CD4-positive, CD25-positive, alpha-beta regulatory T cell (primary cell): ENCODE data around the gene POU4F3. TPM values are rescaled to one million over a fixed set of nuclear protein-coding genes. Genes with fewer than 3 reads are reported as not detected.

Experiments used
- ATAC-seq, 2 donors: fragments of 150-1000 bp; cut with Tn5 transposase; one replicate each; pipeline ENCODE4 v1.10.0; 2021; ENCODE audit warnings: low read depth in 2 of 2, moderate number of reproducible peaks in 2 of 2, moderate library complexity in 1 of 2
- DNase-seq, 3 donors: peaks; one replicate each; pipeline versions ENCODE4 v3.0.0 to v3.0.0-alpha.2; 2012 to 2022; ENCODE audit warnings: mixed read lengths in 1 of 3
- H3K27ac ChIP-seq: one replicate; pipeline ENCODE4 v1.7.0; 2013; ENCODE audit warnings: mild to moderate bottlenecking, low read length; ENCODE audit not compliant: insufficient read depth, poor library complexity, severe bottlenecking
- H3K27me3 ChIP-seq: one replicate; pipeline ENCODE4 v1.7.0; 2013; ENCODE audit warnings: low read length; ENCODE audit not compliant: control insufficient read depth, insufficient read depth
- H3K36me3 ChIP-seq: one replicate; pipeline ENCODE4 v1.7.0; 2013; ENCODE audit warnings: mild to moderate bottlenecking, low read length, moderate library complexity; ENCODE audit not compliant: control insufficient read depth, insufficient read depth
- H3K4me1 ChIP-seq: 2 replicates; pipeline ENCODE4 v1.7.0; 2013; ENCODE audit warnings: mild to moderate bottlenecking, low read length; ENCODE audit not compliant: insufficient read depth, control insufficient read depth, poor library complexity, severe bottlenecking
- H3K4me3 ChIP-seq: one replicate; pipeline ENCODE4 v1.7.0; 2013; ENCODE audit warnings: low read depth, mild to moderate bottlenecking, low read length, moderate library complexity
- H3K9me3 ChIP-seq, 2 experiments: 1 replicate in 1 of 2; 2 replicates in 1 of 2; pipeline ENCODE4 v1.7.0; 2013; ENCODE audit warnings: low read length in 2 of 2, mild to moderate bottlenecking in 1 of 2, moderate library complexity in 1 of 2; ENCODE audit not compliant: control insufficient read depth in 2 of 2
- H3K27ac Mint-ChIP-seq, 3 donors: one replicate each; pipeline ENCODE4 v1.8.0; 2020 to 2022; ENCODE audit warnings: mild to moderate bottlenecking in 3 of 3, mixed read lengths in 3 of 3, moderate library complexity in 2 of 3
- H3K27me3 Mint-ChIP-seq: one replicate; pipeline ENCODE4 v1.8.0; 2022; ENCODE audit warnings: mild to moderate bottlenecking, mixed read lengths
- H3K36me3 Mint-ChIP-seq: one replicate; pipeline ENCODE4 v1.8.0; 2020; ENCODE audit warnings: mixed read lengths
- H3K4me1 Mint-ChIP-seq, 4 donors: one replicate each; pipeline ENCODE4 v1.8.0; 2020 to 2022; ENCODE audit warnings: mixed read lengths in 4 of 4, mild to moderate bottlenecking in 1 of 4
- H3K4me3 Mint-ChIP-seq, 4 donors: one replicate each; pipeline ENCODE4 v1.8.0; 2020 to 2022; ENCODE audit warnings: mild to moderate bottlenecking in 4 of 4, mixed read lengths in 4 of 4, moderate library complexity in 3 of 4
- H3K9me3 Mint-ChIP-seq, 7 donors: one replicate each; pipeline ENCODE4 v1.8.0; 2020 to 2022; ENCODE audit warnings: mixed read lengths in 7 of 7, mild to moderate bottlenecking in 3 of 7, moderate library complexity in 2 of 7
- polyA plus RNA-seq, 4 donors: library from polyadenylated mRNA; unstranded; fragments of 300-500 nt; fragmentation: Illumina TruSeq; gene quantifications; one replicate each; pipeline ENCODE4 v1.2.3, GENCODE V29; 2021
- total RNA-seq: library from RNA; stranded (reverse); gene quantifications from one replicate; pipeline ENCODE4 v1.2.3, GENCODE V29; 2022

Gene POU4F3
- total and polyA plus RNA-seq, 5 donors from 2014 or later: 0.30 TPM; not detected in 4

DNA sequence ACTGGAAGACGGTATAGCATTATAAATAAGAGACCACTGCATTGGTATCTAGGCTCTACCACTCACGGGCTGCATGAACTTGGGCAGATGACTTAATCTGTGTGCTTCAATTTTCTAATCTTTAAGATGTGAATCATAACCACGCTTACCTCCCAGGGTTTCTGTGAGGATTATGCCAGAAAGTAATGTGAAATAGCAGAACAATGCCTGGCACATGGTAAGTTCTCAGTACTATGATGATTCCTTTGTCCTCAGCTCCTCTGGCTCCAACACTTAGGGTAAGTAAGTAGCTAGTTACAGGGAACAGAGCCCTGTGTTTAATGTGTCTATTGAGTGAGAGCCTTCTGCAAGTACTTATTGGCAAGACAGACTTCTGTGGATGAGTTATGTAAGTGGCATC is 31.1 kb downstream of the POU4F3 start:
- ATAC-seq (no peak), DNase-seq (no peak)
- H3K4me1 Mint-ChIP-seq: no peaks in the 10 kb centered on the region
- H3K9me3 Mint-ChIP-seq: no peaks in the 10 kb centered on the region
- H3K27me3 Mint-ChIP-seq: peaks cover 29% of the 10 kb centered on the region
- Histone ChIP-seq H3K9me3 (no peaks in the 10 kb centered on the region), H3K36me3 (no peaks in the 10 kb centered on the region), H3K27me3 (peaks cover 4% of the 10 kb centered on the region), H3K4me3 (no peak overlapping the region), H3K4me1 (no peaks in the 10 kb centered on the region), H3K27ac (no peak overlapping the region)
- no peak overlapping the region for H3K27ac Mint-ChIP-seq
- H3K4me3 Mint-ChIP-seq: no peak overlapping the region
- no peaks in the 10 kb centered on the region for H3K36me3 Mint-ChIP-seq

GRCh38 chr5:146376821-146377220 is 38.2 kb downstream of the POU4F3 start:
- H3K27me3 ChIP-seq: no peaks in the 10 kb centered on the region
- Mint-ChIP-seq H3K4me3 (no peak overlapping the region), H3K27me3 (peaks cover 19% of the 10 kb centered on the region), H3K4me1 (no peaks in the 10 kb centered on the region), H3K36me3 (no peaks in the 10 kb centered on the region), H3K27ac (no peak overlapping the region), H3K9me3 (peaks cover 0 to 5% (median 0%) of the 10 kb centered on the region in 7 donors)
- ATAC-seq (no peak), DNase-seq (no peak)
- no peaks in the 10 kb centered on the region for H3K4me1 ChIP-seq
- no peak overlapping the region for H3K4me3 ChIP-seq
- H3K36me3 ChIP-seq: no peaks in the 10 kb centered on the region
- H3K9me3 ChIP-seq: peaks cover 0 to 2% of the 10 kb centered on the region in 2 experiments
- no peak overlapping the region for H3K27ac ChIP-seq

- H3K9me3 Mint-ChIP-seq: peaks cover 0 to 5% (median 0%) of the 10 kb centered on the region in 7 donors
- H3K4me1 ChIP-seq: no peaks in the 10 kb centered on the region
- H3K4me3 Mint-ChIP-seq: no peak overlapping the region
Measured at GRCh38 chr5:146378986-146379385, 40.3 kb downstream of the POU4F3 start.

GRCh38 chr5:146380714-146381113 is 42.1 kb downstream of the POU4F3 start:
- Histone ChIP-seq H3K27ac (no peak overlapping the region), H3K4me1 (no peaks in the 10 kb centered on the region), H3K4me3 (no peak overlapping the region), H3K9me3 (peaks cover 0 to 2% of the 10 kb centered on the region in 2 experiments), H3K27me3 (no peaks in the 10 kb centered on the region), H3K36me3 (no peaks in the 10 kb centered on the region)
- Mint-ChIP-seq H3K36me3 (no peaks in the 10 kb centered on the region), H3K4me3 (no peak overlapping the region), H3K9me3 (peaks cover 0 to 5% (median 0%) of the 10 kb centered on the region in 7 donors), H3K4me1 (no peaks in the 10 kb centered on the region), H3K27me3 (peaks cover 21% of the 10 kb centered on the region), H3K27ac (no peak overlapping the region)
- ATAC-seq (no peak), DNase-seq (no peak)

More at GRCh38 chr5:146378986-146379385, 40.3 kb downstream of the POU4F3 start:
- Histone ChIP-seq H3K27me3 (no peaks in the 10 kb centered on the region), H3K9me3 (peaks cover 0 to 2% of the 10 kb centered on the region in 2 experiments), H3K4me3 (no peak overlapping the region), H3K27ac (no peak overlapping the region), H3K36me3 (no peaks in the 10 kb centered on the region)
- peaks cover 21% of the 10 kb centered on the region for H3K27me3 Mint-ChIP-seq
- no peak overlapping the region for H3K27ac Mint-ChIP-seq
- no peak for DNase-seq
- no peak for ATAC-seq
- H3K4me1 Mint-ChIP-seq: no peaks in the 10 kb centered on the region
- no peaks in the 10 kb centered on the region for H3K36me3 Mint-ChIP-seq

DNA sequence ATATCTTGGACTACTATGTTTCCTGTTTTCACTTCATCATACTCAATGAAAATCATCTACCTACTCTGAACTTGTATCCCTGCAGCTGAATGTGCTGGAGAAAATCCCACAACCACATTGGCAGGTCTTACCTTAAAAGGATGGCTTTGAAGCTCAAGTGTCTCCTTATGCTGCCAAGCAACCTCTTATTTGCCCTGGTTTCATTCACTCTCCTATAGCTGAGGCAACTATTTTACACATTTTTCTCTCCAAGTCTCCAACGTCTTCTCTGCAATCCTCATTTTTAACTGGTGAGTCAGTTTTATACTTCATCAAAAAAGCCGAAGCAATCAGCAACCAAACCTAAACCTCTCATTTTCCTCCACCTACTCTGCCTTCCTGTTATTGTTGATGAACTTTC is 49.7 kb downstream of the POU4F3 start:
- H3K4me3 Mint-ChIP-seq: no peak overlapping the region
- Histone ChIP-seq H3K9me3 (no peaks in the 10 kb centered on the region), H3K4me3 (no peak overlapping the region), H3K27ac (no peak overlapping the region), H3K36me3 (no peaks in the 10 kb centered on the region), H3K4me1 (no peaks in the 10 kb centered on the region), H3K27me3 (peaks cover 14% of the 10 kb centered on the region)
- no peaks in the 10 kb centered on the region for H3K9me3 Mint-ChIP-seq
- H3K27ac Mint-ChIP-seq: no peak overlapping the region
- no peaks in the 10 kb centered on the region for H3K4me1 Mint-ChIP-seq
- DNase-seq (no peak), ATAC-seq (no peak)
- peaks cover 8% of the 10 kb centered on the region for H3K27me3 Mint-ChIP-seq
- H3K36me3 Mint-ChIP-seq: no peaks in the 10 kb centered on the region

DNA sequence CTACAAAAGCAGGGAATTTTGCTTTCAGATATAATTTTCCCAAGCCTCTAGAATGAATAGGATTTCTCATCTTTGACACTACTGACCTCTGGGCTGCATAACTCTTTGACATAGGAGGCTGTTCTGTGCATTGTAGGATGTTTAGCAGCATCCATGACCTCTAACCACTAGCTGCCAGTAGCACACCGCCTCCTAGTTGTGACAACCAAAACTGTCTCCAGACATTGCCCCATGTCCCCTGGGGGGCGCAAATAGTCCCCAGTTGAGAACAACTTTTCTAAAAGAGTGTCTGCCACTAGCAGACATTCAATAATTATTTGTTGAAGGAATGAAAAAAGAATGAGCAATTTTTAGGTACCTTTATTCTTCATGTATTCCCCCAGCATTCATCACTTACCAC is 51.8 kb downstream of the POU4F3 start:
- ATAC-seq (no peak), DNase-seq (no peak)
- peaks cover 16% of the 10 kb centered on the region for H3K27me3 Mint-ChIP-seq
- no peaks in the 10 kb centered on the region for H3K36me3 Mint-ChIP-seq
- H3K9me3 ChIP-seq: no peaks in the 10 kb centered on the region
- H3K9me3 Mint-ChIP-seq: no peaks in the 10 kb centered on the region
- no peak overlapping the region for H3K27ac ChIP-seq
- H3K4me1 ChIP-seq: no peaks in the 10 kb centered on the region
- H3K4me1 Mint-ChIP-seq: no peaks in the 10 kb centered on the region
- H3K27me3 ChIP-seq: peaks cover 16% of the 10 kb centered on the region
- no peak overlapping the region for H3K27ac Mint-ChIP-seq
- H3K36me3 ChIP-seq: no peaks in the 10 kb centered on the region
- no peak overlapping the region for H3K4me3 Mint-ChIP-seq
- no peak overlapping the region for H3K4me3 ChIP-seq

Other genes starting within 250 kb of the POU4F3 start
- gene PLAC8L1, start 233.3 kb upstream of the POU4F3 start, total RNA-seq: 0.67 TPM
- not detected for gene PLAC8L1, start 233.3 kb upstream of the POU4F3 start, polyA plus RNA-seq
- 72.6 TPM for gene LARS1, start 156.2 kb upstream of the POU4F3 start, total RNA-seq
- 10 to 100 TPM; 80.5 to 95.7 (median 85.7) TPM for gene LARS1, start 156.2 kb upstream of the POU4F3 start, polyA plus RNA-seq
- 34.8 TPM for gene RBM27, start 135.2 kb upstream of the POU4F3 start, total RNA-seq
- gene RBM27, start 135.2 kb upstream of the POU4F3 start, polyA plus RNA-seq: 1 to 10 TPM; 5.8 to 7.4 (median 6.6) TPM
- 86.9 TPM for gene TCERG1, start 108.5 kb downstream of the POU4F3 start, total RNA-seq
- gene TCERG1, start 108.5 kb downstream of the POU4F3 start, polyA plus RNA-seq: 10 to 100 TPM; 28.2 to 35.6 (median 29.6) TPM
- gene GPR151, start 177.4 kb downstream of the POU4F3 start, total RNA-seq: not detected
- under 1 TPM in 1 of 4 donors, not detected in 3; 0.13 TPM for gene GPR151, start 177.4 kb downstream of the POU4F3 start, polyA plus RNA-seq